ENCODE measurements around the gene IGFBP6. TPM values are rescaled to one million over a fixed set of nuclear protein-coding genes. Genes with fewer than 3 reads are reported as not detected.

Gene IGFBP6
- total RNA-seq, 2 experiments from 2014 or later = 0.37 TPM; not detected in 1

DNA sequence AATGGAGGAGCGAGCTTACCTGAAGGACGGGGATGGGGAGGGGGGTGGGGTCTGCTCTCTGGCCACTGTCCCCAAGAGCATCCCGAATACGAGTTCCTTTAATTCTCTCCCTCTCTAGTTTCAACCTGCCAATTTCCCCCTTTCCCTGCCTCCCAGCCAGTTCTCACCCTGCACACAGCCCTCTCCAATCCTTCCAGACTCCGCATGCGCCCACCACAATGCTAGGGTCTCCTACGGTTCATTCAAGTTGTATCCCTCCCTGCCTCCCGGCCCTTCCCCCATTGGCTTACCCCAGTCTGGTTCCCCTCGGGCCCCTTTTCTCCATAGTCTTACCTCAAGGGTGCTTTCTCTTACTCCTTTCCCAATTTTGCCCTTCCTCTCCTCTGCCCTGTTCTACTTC lies 708 bp upstream of the IGFBP6 start:
- H3K4me3 Mint-ChIP-seq = peak overlapping the region; percentile 65
- ChIA-PET POLR2A (no interaction called here), CTCF (interaction anchor here (9.6 kb wide), 1 partner anchor 33 kb away, joined by 99 read pairs; no protein-coding TSS in a partner anchor)
- H3K4me1 Mint-ChIP-seq = peaks cover 43% of the 10 kb centered on the region
- no peaks in the 10 kb centered on the region for H3K36me3 Mint-ChIP-seq (ENCODE audit: low read depth)
- no peak for DNase-seq
- H3K9me3 Mint-ChIP-seq = no peaks in the 10 kb centered on the region
- peaks cover 30% of the 10 kb centered on the region for H3K27me3 Mint-ChIP-seq
- H3K27ac Mint-ChIP-seq = no peak overlapping the region

DNA sequence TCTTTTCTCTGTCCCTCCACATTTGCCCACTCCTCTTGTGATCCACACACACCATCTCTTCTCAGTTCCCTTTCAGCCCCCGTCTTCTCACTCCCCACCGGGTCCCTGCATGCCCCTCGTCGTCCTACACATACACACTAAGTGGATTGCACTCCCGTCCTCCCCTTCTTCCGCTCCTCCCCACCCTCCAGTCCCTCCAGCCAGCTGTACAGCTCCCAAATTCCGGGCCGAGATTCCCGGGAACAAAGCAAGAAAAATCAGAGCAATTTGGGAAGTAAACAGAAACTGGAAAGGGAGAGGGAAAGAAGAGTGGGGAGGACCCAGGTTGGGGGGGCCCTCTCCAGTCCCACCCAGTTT lies 282 bp upstream of the IGFBP6 start:
- POLR2A ChIA-PET = no interaction called here
- no peaks in the 10 kb centered on the region for H3K36me3 Mint-ChIP-seq (ENCODE audit: low read depth)
- H3K9me3 Mint-ChIP-seq = no peaks in the 10 kb centered on the region
- H3K27ac Mint-ChIP-seq = no peak overlapping the region
- peaks cover 30% of the 10 kb centered on the region for H3K27me3 Mint-ChIP-seq
- no peak for DNase-seq
- H3K4me3 Mint-ChIP-seq = peak overlapping the region; percentile 65
- CTCF ChIA-PET = interaction anchor here (0.9 to 9.6 kb wide), 3 partner anchors 13 to 52 kb away, joined by 4 to 99 read pairs (median 4); no protein-coding TSS in a partner anchor
- peaks cover 47% of the 10 kb centered on the region for H3K4me1 Mint-ChIP-seq

DNA sequence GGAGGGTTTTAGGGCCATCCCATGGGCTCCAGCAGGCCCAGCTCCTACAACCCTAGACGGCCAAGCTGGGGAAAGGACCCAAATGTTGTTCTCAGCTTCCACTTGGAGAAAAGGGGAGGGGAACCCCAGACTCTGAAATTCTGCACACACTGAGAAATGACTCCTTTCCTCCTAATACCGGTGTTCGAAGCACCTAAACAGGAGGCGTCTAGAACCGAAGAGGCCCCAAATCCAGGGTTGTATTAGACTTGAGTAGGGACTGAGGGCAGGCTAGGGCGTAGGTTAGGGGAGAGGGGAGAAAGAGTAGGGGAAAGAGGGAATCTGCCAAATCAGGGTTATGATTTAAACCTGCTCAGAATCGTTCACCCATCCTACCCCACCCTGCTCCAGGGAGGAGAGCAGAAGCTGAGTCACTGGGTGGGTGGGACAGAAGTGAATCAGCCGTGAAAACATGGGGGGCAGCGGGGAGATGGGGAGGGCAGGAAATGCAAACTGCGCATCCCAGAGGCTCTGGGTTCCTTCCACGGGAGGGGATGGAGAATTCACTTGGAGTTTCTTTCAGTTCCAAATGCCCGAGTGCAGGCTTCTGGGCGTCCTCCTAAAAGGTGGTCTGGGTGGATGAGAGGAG lies 1.0 kb downstream of the IGFBP6 start:
- Mint-ChIP-seq H3K36me3 (ENCODE audit: low read depth) (no peaks in the 10 kb centered on the region), H3K4me1 (peaks cover 59% of the 10 kb centered on the region), H3K9me3 (no peaks in the 10 kb centered on the region), H3K27ac (peak overlapping the region; percentile 25), H3K27me3 (peaks cover 25% of the 10 kb centered on the region), H3K4me3 (peak overlapping the region; percentile 60)
- no peak for DNase-seq
- ChIA-PET CTCF (interaction anchor here (0.6 to 9.6 kb wide), 17 partner anchors 9 to 169 kb away, joined by 3 to 99 read pairs (median 4); partner anchors contain the start of gene SPRYD3), POLR2A (no interaction called here)

DNA sequence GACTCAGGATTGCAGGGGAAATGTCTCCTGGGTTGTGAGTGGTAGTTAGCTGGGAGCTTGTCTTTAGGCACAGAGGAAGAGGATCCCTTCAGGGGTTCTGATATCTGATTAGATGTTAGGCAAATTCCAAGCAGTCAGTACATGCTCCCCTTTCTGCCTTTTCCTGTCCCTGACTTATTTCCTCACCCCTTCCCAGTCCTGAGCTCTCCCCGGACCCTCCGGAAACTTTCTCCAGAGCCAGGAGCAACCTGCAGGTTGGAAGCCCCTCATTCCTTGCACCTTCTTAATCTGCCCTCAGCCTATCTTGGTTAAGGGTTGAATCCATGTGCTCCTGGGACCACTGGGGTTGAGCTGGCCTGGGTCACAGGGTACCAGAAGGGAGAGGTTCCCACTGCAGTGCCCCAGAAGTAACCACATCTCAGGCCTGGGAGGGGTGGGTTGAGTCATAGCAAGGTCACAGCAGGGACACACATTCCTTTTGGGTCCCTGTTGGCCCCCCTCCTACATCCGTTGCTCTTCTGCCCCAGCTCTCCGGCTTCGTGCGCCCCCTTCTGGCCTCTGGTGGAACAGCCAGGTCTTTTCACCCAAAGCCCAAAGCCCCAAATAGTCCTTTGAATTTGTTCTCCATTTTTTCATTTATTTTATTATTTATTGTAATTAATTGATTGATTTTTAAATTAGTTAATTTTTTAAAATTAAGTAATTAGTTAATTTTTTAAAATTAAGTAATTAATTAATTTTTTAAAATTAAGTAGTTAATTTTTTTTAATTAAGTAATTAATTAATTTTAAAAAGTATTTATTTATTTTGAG lies 1.8 kb downstream of the IGFBP6 start:
- Mint-ChIP-seq H3K27me3 (peaks cover 20% of the 10 kb centered on the region), H3K4me3 (peak overlapping the region; percentile 18), H3K9me3 (no peaks in the 10 kb centered on the region), H3K27ac (peak overlapping the region; percentile 60), H3K36me3 (ENCODE audit: low read depth) (no peaks in the 10 kb centered on the region), H3K4me1 (peaks cover 63% of the 10 kb centered on the region)
- peak; percentile 91 for DNase-seq
- POLR2A ChIA-PET = no interaction called here
- CTCF ChIA-PET = interaction anchor here (0.6 to 9.6 kb wide), 21 partner anchors 8 to 280 kb away, joined by 3 to 99 read pairs (median 4); partner anchors contain the start of gene SPRYD3

DNA sequence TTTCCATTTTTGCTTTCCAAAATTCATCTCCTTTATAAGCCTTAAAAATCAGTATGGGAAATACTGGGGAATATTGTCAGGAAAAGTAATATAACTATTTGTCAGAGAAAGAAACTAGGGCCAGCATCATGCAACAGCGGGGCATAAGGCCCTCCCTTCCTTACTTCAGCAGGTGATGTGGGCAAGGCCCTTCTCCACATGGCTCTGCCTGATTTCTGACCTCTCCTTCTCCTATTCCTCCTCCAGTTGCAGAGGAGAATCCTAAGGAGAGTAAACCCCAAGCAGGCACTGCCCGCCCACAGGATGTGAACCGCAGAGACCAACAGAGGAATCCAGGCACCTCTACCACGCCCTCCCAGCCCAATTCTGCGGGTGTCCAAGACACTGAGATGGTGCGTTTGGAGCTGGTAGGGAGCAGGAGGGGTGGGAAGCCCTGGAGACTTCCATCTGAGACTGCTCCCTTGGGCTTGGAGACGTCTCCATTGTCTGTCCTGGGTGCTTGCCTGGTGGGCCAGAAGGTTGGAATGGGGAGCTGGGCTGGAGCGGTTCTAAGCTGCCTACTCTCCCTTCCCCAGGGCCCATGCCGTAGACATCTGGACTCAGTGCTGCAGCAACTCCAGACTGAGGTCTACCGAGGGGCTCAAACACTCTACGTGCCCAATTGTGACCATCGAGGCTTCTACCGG lies 3.1 kb downstream of the IGFBP6 start:
- Mint-ChIP-seq H3K4me1 (peaks cover 70% of the 10 kb centered on the region), H3K27ac (no peak overlapping the region), H3K9me3 (no peaks in the 10 kb centered on the region), H3K27me3 (peaks cover 16% of the 10 kb centered on the region), H3K4me3 (no peak overlapping the region), H3K36me3 (ENCODE audit: low read depth) (no peaks in the 10 kb centered on the region)
- DNase-seq = no peak
- CTCF ChIA-PET = interaction anchor here (1.0 to 9.6 kb wide), 5 partner anchors 10 to 59 kb away, joined by 3 to 99 read pairs (median 5); no protein-coding TSS in a partner anchor
- POLR2A ChIA-PET = no interaction called here

DNA sequence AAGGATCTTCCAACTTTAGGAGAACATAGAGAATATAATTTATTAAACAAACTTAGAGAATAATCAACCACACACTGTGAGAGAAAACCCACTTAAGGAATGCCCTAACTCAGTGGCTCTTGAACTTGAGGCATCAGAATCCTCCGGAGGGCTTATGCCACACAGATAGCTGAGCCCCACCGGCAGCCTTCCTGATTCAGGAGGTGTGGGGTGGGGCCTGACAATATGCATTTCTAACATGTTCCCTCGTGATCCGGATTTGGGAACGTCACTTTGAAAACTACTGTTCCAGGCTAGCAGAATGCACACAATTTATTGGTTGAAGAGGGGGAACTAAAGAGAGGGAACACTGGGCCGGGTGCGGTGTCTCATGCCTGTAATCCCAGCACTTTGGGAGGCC lies 3.8 kb downstream of the IGFBP6 start:
- POLR2A ChIA-PET = no interaction called here
- DNase-seq = no peak
- Mint-ChIP-seq H3K36me3 (ENCODE audit: low read depth) (no peaks in the 10 kb centered on the region), H3K9me3 (no peaks in the 10 kb centered on the region), H3K27me3 (peaks cover 12% of the 10 kb centered on the region), H3K4me1 (peaks cover 72% of the 10 kb centered on the region), H3K27ac (peak overlapping the region; percentile 63), H3K4me3 (no peak overlapping the region)
- CTCF ChIA-PET = interaction anchor here (1.0 to 9.6 kb wide), 3 partner anchors 17 to 37 kb away, joined by 3 to 99 read pairs (median 6); no protein-coding TSS in a partner anchor

DNA sequence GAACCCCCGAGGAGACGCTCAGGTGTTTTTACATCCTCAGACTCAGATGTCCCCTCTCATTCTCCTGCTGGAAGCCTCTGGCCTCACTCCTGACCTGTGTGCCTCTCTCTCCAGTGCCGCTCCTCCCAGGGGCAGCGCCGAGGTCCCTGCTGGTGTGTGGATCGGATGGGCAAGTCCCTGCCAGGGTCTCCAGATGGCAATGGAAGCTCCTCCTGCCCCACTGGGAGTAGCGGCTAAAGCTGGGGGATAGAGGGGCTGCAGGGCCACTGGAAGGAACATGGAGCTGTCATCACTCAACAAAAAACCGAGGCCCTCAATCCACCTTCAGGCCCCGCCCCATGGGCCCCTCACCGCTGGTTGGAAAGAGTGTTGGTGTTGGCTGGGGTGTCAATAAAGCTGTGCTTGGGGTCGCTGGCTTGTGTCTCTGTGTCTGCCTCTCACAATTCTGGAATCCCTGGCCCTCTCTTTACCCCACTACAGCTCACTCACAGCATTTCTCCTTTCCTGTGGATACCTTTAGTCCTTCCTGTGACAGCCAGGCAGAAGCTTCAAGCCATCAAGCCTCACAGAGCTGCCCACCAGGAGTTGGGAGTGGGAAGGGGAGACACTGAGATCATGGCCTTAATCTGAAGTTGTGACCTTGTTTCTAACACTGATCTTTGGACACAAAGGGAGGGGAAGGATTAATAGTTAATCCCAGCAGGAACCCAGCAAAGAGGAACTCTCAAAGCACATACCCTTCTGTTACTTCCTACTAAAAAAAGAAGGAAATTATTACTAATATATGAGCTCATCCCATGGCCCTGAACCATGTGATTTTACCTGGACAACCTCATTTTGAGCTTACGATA lies 4.7 kb downstream of the IGFBP6 start:
- Mint-ChIP-seq H3K4me1 (peaks cover 66% of the 10 kb centered on the region), H3K9me3 (no peaks in the 10 kb centered on the region), H3K4me3 (no peak overlapping the region), H3K27me3 (peaks cover 4% of the 10 kb centered on the region), H3K27ac (peak overlapping the region; percentile 83), H3K36me3 (ENCODE audit: low read depth) (no peaks in the 10 kb centered on the region)
- DNase-seq = no peak
- CTCF ChIA-PET = interaction anchor here (0.6 to 9.6 kb wide), 14 partner anchors 9 to 243 kb away, joined by 3 to 99 read pairs (median 3); no protein-coding TSS in a partner anchor
- POLR2A ChIA-PET = no interaction called here

DNA sequence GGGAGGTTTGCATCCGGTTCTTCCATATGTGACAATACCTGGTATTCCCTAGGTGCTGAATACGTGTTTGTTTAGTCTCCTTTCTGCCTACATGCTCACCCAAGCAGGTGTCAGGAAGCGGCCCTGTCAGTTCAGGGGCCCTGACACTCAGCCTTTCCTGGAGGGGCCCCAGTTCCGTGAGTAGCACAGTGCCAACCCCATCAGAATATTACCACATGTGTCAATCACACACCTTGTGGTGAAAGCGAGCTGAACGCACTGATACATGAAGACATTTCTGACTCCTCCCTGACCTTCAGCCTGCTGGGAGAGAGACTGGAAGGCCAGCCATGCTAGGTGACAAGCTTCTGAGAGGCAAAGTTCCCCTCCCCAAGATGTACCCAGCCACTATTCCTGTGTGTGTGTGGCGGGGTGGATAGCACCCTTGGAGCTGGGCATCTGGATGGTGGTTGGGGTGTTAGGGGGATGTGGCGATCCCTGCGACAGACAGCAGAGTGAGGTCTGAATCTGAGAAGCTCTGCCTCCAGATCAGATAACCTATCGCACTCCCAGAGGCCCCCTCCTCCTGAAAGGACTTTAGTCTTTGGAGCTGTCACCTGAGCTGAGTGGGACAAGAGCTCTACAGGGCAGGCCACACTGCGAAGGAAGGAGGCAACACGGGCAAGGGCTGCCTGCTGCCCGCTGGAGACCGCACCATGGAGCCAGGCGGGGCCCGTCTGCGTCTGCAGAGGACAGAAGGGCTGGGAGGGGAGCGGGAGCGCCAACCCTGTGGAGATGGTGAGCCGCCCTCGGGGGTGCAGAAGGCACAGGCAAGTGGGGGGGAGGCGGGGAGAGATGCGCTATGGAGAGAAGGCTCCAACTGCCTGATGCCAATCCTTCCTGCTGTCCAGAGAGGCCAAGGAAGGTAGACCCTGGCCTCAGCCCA lies 5.7 kb downstream of the IGFBP6 start, which contains the start of gene SOAT2:
Gene SOAT2 (plus strand): TSS at position 604 of the 925 bp plus-strand sequence. CDS start 92 bp downstream, at position 696.
- CTCF ChIA-PET = interaction anchor here (0.6 to 9.6 kb wide), 14 partner anchors 10 to 242 kb away, joined by 3 to 99 read pairs (median 3); no protein-coding TSS in a partner anchor
- peak within 1 kb of the TSS; percentile 86 for H3K27ac Mint-ChIP-seq
- POLR2A ChIA-PET = interaction anchor here (0.5 kb wide), 1 partner anchor 33 kb away, joined by 3 read pairs; no protein-coding TSS in a partner anchor
- H3K27me3 Mint-ChIP-seq = peaks cover under 1% of the 10 kb centered on the region
- H3K36me3 Mint-ChIP-seq (ENCODE audit: low read depth) = no peaks in the 10 kb centered on the region
- H3K4me3 Mint-ChIP-seq = peak within 1 kb of the TSS; percentile 2
- no peaks in the 10 kb centered on the region for H3K9me3 Mint-ChIP-seq
- DNase-seq = peak; percentile 67
- peaks cover 59% of the 10 kb centered on the region for H3K4me1 Mint-ChIP-seq

DNA sequence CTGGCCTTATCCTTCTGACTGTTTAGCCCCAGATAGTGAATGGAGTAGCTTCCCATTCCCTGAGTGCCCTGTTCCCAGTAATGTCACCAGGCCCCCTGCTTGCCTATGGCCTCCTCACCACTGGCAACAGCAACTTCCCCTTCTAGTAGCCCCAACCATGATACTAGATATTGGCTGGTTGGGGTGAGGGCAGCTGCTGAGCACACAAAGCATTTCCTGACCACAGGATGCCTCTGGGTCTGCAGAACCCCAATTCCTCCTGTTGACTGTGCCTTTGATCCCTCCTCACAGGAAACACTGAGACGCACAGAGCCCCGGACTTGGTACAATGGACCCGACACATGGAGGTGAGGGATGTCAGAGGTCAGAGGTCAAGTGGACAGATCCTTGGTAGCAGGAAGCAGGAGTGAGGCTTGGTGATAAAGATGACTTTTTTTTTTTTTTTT lies 6.4 kb downstream of the IGFBP6 start:
- peak; percentile 24 for DNase-seq
- Mint-ChIP-seq H3K36me3 (ENCODE audit: low read depth) (no peaks in the 10 kb centered on the region), H3K4me3 (no peak overlapping the region), H3K4me1 (peaks cover 52% of the 10 kb centered on the region), H3K27me3 (no peaks in the 10 kb centered on the region), H3K27ac (peak overlapping the region; percentile 86), H3K9me3 (no peaks in the 10 kb centered on the region)
- POLR2A ChIA-PET = interaction anchor here (0.5 kb wide), 1 partner anchor 32 kb away, joined by 3 read pairs; no protein-coding TSS in a partner anchor
- CTCF ChIA-PET = interaction anchor here (0.6 to 9.6 kb wide), 13 partner anchors 24 to 402 kb away, joined by 3 to 99 read pairs (median 4); no protein-coding TSS in a partner anchor

DNA sequence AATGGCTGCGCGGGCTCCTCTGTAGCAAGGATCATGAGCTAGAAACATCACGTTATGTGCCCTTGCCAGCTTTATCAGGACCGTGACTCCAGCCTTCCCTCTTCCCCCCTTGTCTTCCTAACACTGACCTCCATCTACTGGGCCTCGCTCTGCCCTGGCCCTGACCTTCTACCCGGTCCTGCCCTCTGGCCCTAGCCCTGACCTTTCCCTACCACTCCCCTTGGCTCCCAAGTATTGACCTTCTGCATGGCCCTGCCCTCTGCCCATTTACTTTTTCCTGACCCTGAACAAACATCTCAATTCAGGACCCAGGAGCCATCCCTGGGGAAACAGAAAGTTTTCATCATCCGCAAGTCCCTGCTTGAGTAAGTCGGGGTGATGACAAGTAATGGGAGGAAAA lies 7.8 kb downstream of the IGFBP6 start:
- ChIA-PET POLR2A (no interaction called here), CTCF (interaction anchor here (0.6 to 1.7 kb wide), 2 partner anchors 20 to 216 kb away, joined by 3 to 5 read pairs; partner anchors contain the start of gene AAAS)
- Mint-ChIP-seq H3K9me3 (no peaks in the 10 kb centered on the region), H3K4me1 (peaks cover 46% of the 10 kb centered on the region), H3K27me3 (no peaks in the 10 kb centered on the region), H3K27ac (peak overlapping the region; percentile 60), H3K36me3 (ENCODE audit: low read depth) (no peaks in the 10 kb centered on the region), H3K4me3 (no peak overlapping the region)
- no peak for DNase-seq

Measured in activated CD4-positive, alpha-beta T cell treated with anti-CD3 and anti-CD28 coated beads, Interleukin-2, amount 10 ng/mL, durations not matched to agents 7 days and 5 days (primary cell).